BLaER1 treated with 17β-estradiol and CSF1 and Interleukin-3, amounts not matched to agents 10 nM and 100 nM (cell line): Measurements from ENCODE around the gene GYS1.
"Not testable (repeated sequence)": the region's sequence is repeated elsewhere in the genome, so short reads cannot be mapped to it uniquely, and the experiment has no call there.

Experiments used
- H3K27ac ChIP-seq, 11 experiments: shearing (Covaris generic); formaldehyde crosslinking; 2 replicates each; pipeline ENCODE4 v1.8.1; 2022
- H3K27me3 ChIP-seq, 11 experiments: shearing (Covaris generic); formaldehyde crosslinking; 2 replicates each; pipeline ENCODE4 v1.8.1; 2022
- H3K36me3 ChIP-seq, 11 experiments: shearing (Covaris generic); formaldehyde crosslinking; 2 replicates each; pipeline ENCODE4 v1.8.1; 2022
- H3K4me1 ChIP-seq, 10 experiments: shearing (Covaris generic); formaldehyde crosslinking; 2 replicates each; pipeline ENCODE4 v1.8.1; 2022
- H3K4me2 ChIP-seq, 11 experiments: shearing (Covaris generic); formaldehyde crosslinking; 2 replicates each; pipeline ENCODE4 v1.8.1; 2022
- H3K4me3 ChIP-seq, 10 experiments: shearing (Covaris generic); formaldehyde crosslinking; 2 replicates each; pipeline ENCODE4 v1.8.1; 2022
- H3K9ac ChIP-seq, 11 experiments: shearing (Covaris generic); formaldehyde crosslinking; 2 replicates each; pipeline ENCODE4 v1.8.1; 2022
- H3K9me3 ChIP-seq, 11 experiments: shearing (Covaris generic); formaldehyde crosslinking; replicated peaks in 1 of 11; 2 replicates each; pipeline ENCODE4 v1.8.1; 2022
- H4K20me1 ChIP-seq, 11 experiments: shearing (Covaris generic); formaldehyde crosslinking; 2 replicates each; pipeline ENCODE4 v1.8.1; 2022
- Cebpa-rat ChIP-seq, 11 experiments: shearing (Covaris generic); IDR thresholded peaks; 2 replicates each; pipeline ENCODE4 v1.8.1; 2022

GYS1 gene

DNA sequence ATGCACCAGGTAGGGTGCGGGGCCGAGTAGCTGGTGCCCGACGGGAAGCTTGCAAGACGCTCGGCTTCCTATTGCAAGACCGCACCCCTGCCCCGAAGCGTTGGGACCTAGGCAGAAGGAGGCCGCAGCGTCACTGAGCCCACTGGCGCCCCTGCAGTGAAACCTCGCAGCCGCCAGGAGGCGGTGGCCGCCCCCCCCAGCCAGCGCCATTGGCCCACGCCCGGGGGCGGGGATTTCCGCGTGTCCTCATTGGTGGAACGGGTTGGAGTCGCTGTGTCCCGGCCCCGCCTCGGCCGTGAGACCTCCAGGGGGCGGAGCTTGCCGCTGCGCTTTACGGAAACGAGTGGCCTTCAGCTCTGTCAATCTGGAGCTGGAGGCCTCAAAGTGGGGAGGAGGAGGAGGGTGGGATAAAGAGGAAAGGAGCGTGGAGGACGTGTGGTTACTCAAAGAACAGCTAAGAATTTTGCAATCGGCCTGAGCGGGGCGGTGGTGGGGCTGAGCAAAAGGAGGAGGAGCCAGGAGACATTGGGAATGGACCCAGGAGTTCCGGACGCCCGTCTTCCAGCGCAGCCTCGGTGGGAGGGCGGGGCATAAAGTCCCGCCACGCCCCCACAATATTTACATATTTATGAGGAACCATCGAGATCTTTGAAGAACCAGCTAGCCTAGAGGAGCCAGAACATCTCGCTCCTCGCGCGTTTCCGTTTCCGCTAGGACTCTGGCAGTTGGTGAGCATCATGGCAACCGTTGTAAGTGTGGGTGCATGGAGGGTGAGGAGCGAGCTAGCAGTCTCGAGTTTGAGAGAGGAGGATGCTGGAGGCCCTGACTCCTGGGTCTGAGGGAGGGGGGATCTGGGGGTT lies at the start of gene GYS1, which contains the start of gene RUVBL2:
Gene GYS1 (minus strand): TSS at position 135 of the 860 bp plus-strand sequence. CDS start 197 bp downstream, outside the sequence.
Gene RUVBL2 (plus strand): TSS at position 713 of the 860 bp plus-strand sequence. CDS start 25 bp downstream, at position 738.
- peak within 1 kb of the TSS; percentile 88 to 98 (median 92) for H3K9ac ChIP-seq
- peaks cover 21 to 81% (median 66%) of the 10 kb centered on the region in 11 experiments; a peak in 21 of 22 replicates for H4K20me1 ChIP-seq
- peak within 1 kb of the TSS; percentile 68 to 97 (median 91) for H3K27ac ChIP-seq
- TF ChIP-seq Cebpa-rat (IDR thresholded peaks at IDR 0.05), result peak in 10 of 11 experiments; percentile 36 to 88 (median 82); a peak in 18 of 22 replicates
- H3K4me2 ChIP-seq, result peak within 1 kb of the TSS; percentile 96 to 100 (median 99)
- H3K36me3 ChIP-seq, result peaks cover 4 to 37% (median 23%) of the 10 kb centered on the region in 11 experiments
- peaks cover 55 to 68% (median 59%) of the 10 kb centered on the region in 10 experiments for H3K4me1 ChIP-seq
- H3K4me3 ChIP-seq, result peak within 1 kb of the TSS; percentile 81 to 100 (median 90)
- H3K27me3 ChIP-seq, result no peaks in the 10 kb centered on the region
- H3K9me3 ChIP-seq, result no peaks in the 10 kb centered on the region

DNA sequence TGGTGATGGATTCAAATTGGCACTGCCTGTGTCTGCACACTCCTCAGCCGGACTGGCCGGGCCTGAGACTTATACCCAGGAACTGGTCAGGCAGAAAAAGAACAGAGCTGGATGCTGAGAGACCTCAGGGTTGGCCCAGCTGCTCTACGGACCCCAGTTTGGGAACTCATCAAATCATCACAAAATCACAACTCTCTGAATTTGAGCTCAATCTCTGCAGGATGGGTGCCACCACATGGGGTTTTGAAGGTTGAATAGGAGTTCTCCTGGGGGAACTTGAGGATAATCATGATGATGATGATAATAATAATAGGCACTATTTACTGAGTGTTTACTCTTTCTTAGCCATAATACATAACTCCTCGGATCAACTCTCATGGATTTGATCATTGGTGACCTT lies 49.6 kb upstream of the GYS1 start:
- not testable (repeated sequence) for H3K9ac ChIP-seq, H3K27me3 ChIP-seq, H3K4me2 ChIP-seq, H4K20me1 ChIP-seq, H3K4me3 ChIP-seq, H3K27ac ChIP-seq, H3K36me3 ChIP-seq, H3K9me3 ChIP-seq
- H3K4me1 ChIP-seq, result peaks cover 0 to 13% (median 0%) of the 10 kb centered on the region in 10 experiments; a peak in 7 of 20 replicates

- Histone ChIP-seq H3K27ac (no peak overlapping the region), H4K20me1 (no peaks in the 10 kb centered on the region), H3K9ac (no peak overlapping the region), H3K4me1 (peaks cover 0 to 13% (median 0%) of the 10 kb centered on the region in 10 experiments; a peak in 7 of 20 replicates), H3K27me3 (no peaks in the 10 kb centered on the region), H3K4me2 (no peak overlapping the region), H3K9me3 (no peaks in the 10 kb centered on the region), H3K36me3 (no peaks in the 10 kb centered on the region), H3K4me3 (no peak overlapping the region)
- TF ChIP-seq Cebpa-rat (IDR thresholded peaks at IDR 0.05), result no peak
These were observed 49.1 kb upstream of the GYS1 start for GRCh38 chr19:49042177-49042576.

- H3K9me3 ChIP-seq, H3K4me3 ChIP-seq, H4K20me1 ChIP-seq, H3K27ac ChIP-seq, H3K36me3 ChIP-seq, H3K27me3 ChIP-seq, H3K9ac ChIP-seq: not testable (repeated sequence)
- Histone ChIP-seq H3K4me1 (peaks cover 0 to 13% (median 0%) of the 10 kb centered on the region in 10 experiments; a peak in 7 of 20 replicates), H3K4me2 (peak overlapping the region in 5 of 11 experiments; percentile 3 to 26 (median 10); a peak in 3 of 22 replicates)
These were observed 46.6 kb upstream of the GYS1 start for GRCh38 chr19:49039736-49040135.

DNA sequence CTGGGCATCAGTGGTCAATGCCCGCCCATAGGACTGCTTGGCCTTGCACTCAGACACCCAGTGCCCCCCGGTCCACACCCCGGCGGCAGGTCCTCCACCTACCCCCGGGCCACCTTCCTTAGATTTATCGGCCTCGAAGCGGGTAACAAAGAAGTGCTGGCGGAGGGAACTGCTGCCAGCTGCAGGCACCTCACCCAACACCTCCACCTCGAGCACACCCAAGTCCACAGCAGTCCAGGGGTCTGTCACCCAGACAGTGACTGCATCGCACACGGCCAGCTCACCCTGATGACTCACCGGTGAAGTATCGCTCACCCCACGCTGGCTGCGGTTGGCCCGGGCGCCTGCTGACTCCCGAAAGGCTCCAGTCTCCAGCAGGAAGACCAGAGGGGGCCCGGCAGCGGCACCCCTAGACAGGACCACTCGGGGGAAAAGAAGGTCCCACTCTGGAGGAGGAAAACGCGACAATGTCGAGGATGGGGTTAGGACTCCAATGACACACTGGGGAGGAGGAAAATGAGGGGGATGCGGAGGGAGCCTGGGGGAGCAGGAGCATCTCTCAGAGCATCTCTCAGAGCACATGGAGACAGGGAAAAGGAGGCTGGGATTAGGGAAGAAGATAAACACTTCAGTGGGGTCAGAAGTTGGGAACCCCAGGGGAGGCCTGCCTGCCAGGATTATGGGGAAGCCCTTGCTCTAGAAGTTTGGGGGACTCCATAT lies 45.6 kb upstream of the GYS1 start:
- not testable (repeated sequence) for H3K9ac ChIP-seq, H3K36me3 ChIP-seq, H3K9me3 ChIP-seq, H3K4me3 ChIP-seq, H4K20me1 ChIP-seq, H3K27me3 ChIP-seq, H3K27ac ChIP-seq
- H3K4me2 ChIP-seq, result peak overlapping the region in 3 of 11 experiments; percentile 3 to 26 (median 18); a peak in 2 of 22 replicates
- peaks cover 0 to 13% (median 0%) of the 10 kb centered on the region in 10 experiments; a peak in 7 of 20 replicates for H3K4me1 ChIP-seq

DNA sequence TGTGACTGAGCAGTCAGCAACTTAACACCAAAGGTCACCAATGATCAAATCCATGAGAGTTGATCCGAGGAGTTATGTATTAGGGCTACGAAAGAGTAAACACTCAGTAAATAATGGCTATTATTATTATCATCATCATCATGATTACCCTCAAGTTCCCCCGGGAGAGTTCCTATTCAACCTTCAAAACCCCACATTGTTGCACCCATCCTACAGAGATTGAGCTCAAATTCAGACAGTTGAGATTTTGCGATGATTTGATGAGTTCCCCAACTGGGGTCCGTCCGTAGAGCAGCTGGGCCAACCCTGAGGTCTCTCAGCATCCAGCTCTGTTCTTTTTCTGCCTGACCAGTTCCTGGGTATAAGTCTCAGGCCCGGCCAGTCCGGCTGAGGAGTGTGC lies 45.0 kb upstream of the GYS1 start:
- H3K4me2 ChIP-seq, H4K20me1 ChIP-seq, H3K27ac ChIP-seq, H3K4me3 ChIP-seq, H3K9ac ChIP-seq, H3K9me3 ChIP-seq, H3K36me3 ChIP-seq, H3K27me3 ChIP-seq: not testable (repeated sequence)
- H3K4me1 ChIP-seq, result peaks cover 0 to 13% (median 0%) of the 10 kb centered on the region in 10 experiments; a peak in 7 of 20 replicates

DNA sequence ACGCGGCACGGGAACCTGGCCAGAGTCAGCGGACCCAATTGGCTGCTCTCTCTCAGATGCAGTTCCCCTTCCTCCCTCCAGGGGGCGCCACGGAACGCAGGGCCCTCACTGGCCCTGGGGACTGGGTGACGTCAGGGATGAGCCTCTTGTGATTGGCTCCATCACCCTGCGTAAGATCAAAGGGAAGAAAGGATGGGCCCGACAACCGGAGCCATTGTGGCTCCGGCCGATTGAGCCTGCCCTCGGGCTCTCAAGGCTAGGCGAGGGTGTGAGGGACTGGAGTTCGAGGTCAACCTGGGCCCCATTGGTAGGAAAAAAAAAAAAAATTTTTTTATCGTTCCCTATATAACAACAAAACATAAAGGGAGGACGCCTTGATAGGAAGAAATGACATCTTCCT lies 43.7 kb upstream of the GYS1 start, which contains the start of gene CGB1:
Gene CGB1 (minus strand): TSS at position 81 of the 400 bp plus-strand sequence. CDS start 184 bp downstream, outside the sequence.
- not testable (repeated sequence) for H3K36me3 ChIP-seq, H3K4me2 ChIP-seq, H3K27ac ChIP-seq, H4K20me1 ChIP-seq, H3K27me3 ChIP-seq, H3K9ac ChIP-seq, H3K9me3 ChIP-seq, H3K4me3 ChIP-seq
- H3K4me1 ChIP-seq, result peaks cover 0 to 13% (median 0%) of the 10 kb centered on the region in 10 experiments; a peak in 7 of 20 replicates

DNA sequence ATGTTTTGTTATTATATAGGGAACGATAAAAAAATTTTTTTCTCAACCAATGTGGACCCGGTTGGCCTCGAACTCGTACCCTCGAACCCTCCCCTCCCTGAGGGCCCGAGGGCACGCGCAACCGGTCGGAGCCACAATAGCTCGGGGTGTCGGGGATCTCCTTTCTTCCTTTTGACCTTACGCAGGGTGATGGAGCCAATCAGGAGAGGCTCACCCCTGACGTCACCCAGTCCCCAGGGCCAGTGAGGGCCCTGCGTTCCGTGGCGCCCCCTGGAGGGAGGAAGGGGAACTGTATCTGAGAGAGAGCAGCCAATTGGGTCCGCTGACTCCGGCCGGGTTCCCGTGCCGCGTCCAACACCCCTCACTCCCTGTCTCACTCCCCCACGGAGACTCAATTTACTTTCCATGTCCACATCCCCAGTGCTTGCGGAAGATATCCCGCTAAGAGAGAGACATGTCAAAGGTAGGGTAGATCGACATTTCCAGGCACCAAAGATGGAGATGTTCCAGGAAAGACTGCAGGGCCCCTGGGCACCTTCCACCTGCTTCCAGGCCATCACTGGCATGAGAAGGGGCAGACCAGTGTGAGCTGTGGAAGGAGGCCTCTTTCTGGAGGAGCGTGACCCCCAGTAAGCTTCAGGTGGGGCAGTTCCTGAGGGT lies 38.7 kb upstream of the GYS1 start, which contains the start of gene CGB2:
Gene CGB2 (plus strand): TSS at position 249 of the 660 bp plus-strand sequence. CDS start 206 bp downstream, at position 455.
- not testable (repeated sequence) for H3K4me2 ChIP-seq, H3K9me3 ChIP-seq, H3K27me3 ChIP-seq

DNA sequence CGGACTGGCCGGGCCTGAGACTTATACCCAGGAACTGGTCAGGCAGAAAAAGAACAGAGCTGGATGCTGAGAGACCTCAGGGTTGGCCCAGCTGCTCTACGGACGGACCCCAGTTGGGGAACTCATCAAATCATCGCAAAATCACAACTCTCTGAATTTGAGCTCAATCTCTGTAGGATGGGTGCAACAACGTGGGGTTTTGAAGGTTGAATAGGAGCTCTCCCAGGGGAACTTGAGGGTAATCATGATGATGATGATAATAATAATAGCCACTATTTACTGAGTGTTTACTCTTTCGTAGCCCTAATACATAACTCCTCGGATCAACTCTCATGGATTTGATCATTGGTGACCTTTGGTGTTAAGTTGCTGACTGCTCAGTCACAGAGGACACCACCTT lies 37.2 kb upstream of the GYS1 start:
- not testable (repeated sequence) for H3K27ac ChIP-seq, H3K4me1 ChIP-seq, H3K4me2 ChIP-seq, H3K36me3 ChIP-seq, H4K20me1 ChIP-seq, H3K9me3 ChIP-seq, H3K27me3 ChIP-seq, H3K4me3 ChIP-seq, H3K9ac ChIP-seq

More for the DNA sequence above, 38.7 kb upstream of the GYS1 start, which contains the start of gene CGB2:
- H4K20me1 ChIP-seq, H3K4me1 ChIP-seq, H3K4me3 ChIP-seq, H3K9ac ChIP-seq, H3K27ac ChIP-seq, H3K36me3 ChIP-seq: not testable (repeated sequence)

DNA sequence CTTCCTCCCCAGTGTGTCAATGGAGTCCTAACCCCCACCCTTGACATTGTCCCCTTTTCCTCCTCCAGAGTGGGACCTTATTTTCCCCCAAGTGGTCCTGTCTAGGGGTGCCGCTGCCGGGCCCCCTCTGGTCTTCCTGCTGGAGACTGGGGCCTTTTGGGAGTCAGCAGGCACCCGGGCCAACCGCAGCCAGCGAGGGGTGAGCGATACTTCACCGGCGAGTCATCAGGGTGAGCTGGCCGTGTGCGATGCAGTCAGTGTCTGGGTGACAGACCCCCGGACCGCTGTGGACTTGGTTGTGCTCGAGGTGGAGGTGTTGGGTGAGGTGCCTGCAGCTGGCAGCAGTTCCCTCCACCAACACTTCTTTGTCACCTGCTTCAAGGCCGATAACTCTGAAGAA lies 36.6 kb upstream of the GYS1 start:
- H3K9me3 ChIP-seq, H3K4me1 ChIP-seq, H3K4me2 ChIP-seq, H3K9ac ChIP-seq, H3K27ac ChIP-seq, H4K20me1 ChIP-seq, H3K4me3 ChIP-seq, H3K36me3 ChIP-seq, H3K27me3 ChIP-seq: not testable (repeated sequence)

DNA sequence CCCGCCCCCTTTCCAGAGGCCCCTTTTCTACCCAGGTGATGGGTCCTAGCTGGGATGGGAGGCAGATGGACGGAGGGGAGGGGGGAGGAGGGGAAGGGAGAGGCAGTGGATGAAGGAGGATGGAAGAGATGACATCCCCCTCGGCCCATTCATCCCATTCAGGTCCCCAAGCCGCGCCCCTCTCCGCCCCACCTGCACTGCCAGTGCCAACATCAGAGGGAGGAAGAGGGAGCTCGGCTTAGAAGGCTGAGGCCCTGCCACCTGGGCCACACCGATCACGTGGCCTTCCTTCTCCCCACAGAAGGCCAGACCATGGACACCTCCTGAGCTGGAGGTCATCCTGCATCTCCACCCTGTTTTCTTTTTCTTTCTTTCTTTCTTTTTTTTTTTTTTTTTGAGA lies 35.6 kb upstream of the GYS1 start:
- not testable (repeated sequence) for H3K9ac ChIP-seq, H4K20me1 ChIP-seq, H3K27ac ChIP-seq, H3K9me3 ChIP-seq, H3K4me3 ChIP-seq, H3K4me1 ChIP-seq, H3K36me3 ChIP-seq, H3K27me3 ChIP-seq, H3K4me2 ChIP-seq

- H3K4me3 ChIP-seq, H3K9ac ChIP-seq, H3K27ac ChIP-seq, H3K9me3 ChIP-seq, H3K27me3 ChIP-seq, H3K36me3 ChIP-seq, H3K4me2 ChIP-seq, H4K20me1 ChIP-seq: not testable (repeated sequence)
- peaks cover 9 to 18% (median 14%) of the 10 kb centered on the region in 10 experiments for H3K4me1 ChIP-seq
These were observed 32.5 kb upstream of the GYS1 start for GRCh38 chr19:49025599-49025998.

DNA sequence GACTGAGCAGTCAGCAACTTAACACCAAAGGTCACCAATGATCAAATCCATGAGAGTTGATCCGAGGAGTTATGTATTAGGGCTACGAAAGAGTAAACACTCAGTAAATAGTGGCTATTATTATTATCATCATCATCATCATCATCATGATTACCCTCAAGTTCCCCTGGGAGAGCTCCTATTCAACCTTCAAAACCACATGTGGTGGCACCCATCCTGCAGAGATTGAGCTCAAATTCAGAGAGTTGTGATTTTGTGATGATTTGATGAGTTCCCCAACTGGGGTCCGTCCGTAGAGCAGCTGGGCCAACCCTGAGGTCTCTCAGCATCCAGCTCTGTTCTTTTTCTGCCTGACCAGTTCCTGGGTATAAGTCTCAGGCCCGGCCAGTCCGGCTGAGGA lies 32.0 kb upstream of the GYS1 start:
- not testable (repeated sequence) for H3K9ac ChIP-seq, H3K4me2 ChIP-seq, H3K4me3 ChIP-seq, H3K27me3 ChIP-seq, H3K9me3 ChIP-seq, H3K36me3 ChIP-seq, H4K20me1 ChIP-seq, H3K27ac ChIP-seq
- H3K4me1 ChIP-seq, result peaks cover 14 to 23% (median 19%) of the 10 kb centered on the region in 10 experiments
